Measurements from ENCODE around the gene FAM90A26.
"Not testable (repeated sequence)": the region's sequence is repeated elsewhere in the genome, so short reads cannot be mapped to it uniquely, and the experiment has no call there.

FAM90A26 gene

DNA sequence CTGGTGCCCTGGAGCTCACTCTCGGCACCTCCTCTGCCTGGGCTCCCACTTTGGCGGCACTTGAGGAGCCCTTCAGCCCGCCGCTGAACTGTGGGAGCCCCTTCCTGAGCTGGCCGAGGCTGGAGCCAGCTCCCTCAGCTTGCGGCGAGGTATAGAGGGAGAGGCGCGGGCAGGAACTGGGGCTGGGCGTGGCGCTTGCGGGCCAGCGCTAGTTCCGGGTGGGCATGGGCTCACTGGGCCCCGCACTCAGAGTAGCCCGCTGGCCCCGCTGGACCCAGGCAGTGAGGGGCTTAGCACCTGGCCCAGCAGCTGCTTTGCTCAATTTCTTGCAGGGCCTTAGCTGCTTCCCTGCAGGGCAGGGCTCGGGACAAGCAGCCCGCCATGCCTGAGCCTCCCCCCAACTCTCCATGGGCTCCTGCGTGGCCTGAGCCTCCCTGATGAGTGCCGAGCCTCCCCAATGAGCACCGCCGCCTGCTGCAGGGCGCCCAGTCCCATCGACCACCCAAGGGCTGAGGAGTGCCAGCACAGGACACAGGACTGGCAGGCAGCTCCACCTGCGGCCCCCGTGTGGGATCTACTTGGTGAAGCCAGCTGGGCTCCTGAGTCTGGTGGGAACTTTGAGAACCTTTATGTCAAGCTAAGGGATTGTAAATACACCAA lies 26.7 kb upstream of the FAM90A26 start:
- Histone ChIP-seq H3K27me3 (no peaks in the 10 kb centered on the region), H3K4me1 (no peaks in the 10 kb centered on the region), H3K36me3 (peaks cover 6% of the 10 kb centered on the region; the same call in 1 of the 2 replicates), H3K4me2 (no peak overlapping the region), H3K9me3 (no peaks in the 10 kb centered on the region), H4K20me1 (no peaks in the 10 kb centered on the region), H3K9ac (no peak overlapping the region), H3K4me3 (no peak overlapping the region), H3K27ac (no peak overlapping the region)
- TF ChIP-seq Cebpa-rat (IDR thresholded peaks at IDR 0.05), result no peak

- H3K9ac ChIP-seq, result no peak overlapping the region
- H3K9me3 ChIP-seq, result no peaks in the 10 kb centered on the region
These were observed 23.2 kb upstream of the FAM90A26 start for GRCh38 chr4:9146967-9147366.

DNA sequence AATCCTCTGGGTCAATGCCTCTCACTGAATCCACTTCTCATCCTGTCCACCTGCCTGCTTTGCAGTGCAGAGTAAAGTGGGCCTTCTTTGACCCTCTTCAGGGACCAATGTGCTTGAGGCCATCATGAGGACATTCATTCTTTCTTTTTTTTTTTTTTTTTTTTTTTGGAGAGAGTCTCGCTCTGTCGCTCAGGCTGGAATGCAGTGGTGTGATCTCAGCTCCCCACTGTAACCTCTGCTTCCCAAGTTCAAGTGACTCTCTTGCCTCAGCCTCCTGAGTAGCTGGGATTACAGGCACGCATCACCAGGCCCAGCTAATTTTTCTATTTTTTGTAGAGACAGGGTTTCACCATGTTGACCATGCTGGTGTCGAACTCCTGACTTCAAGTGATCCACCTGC lies 22.8 kb upstream of the FAM90A26 start:
- not testable (repeated sequence) for H3K36me3 ChIP-seq, H3K4me1 ChIP-seq, H3K4me3 ChIP-seq, H3K9ac ChIP-seq, H3K4me2 ChIP-seq, H3K27me3 ChIP-seq, H3K27ac ChIP-seq, H3K9me3 ChIP-seq, H4K20me1 ChIP-seq

More at GRCh38 chr4:9146967-9147366, 23.2 kb upstream of the FAM90A26 start:
- Histone ChIP-seq H3K4me3 (no peak overlapping the region), H3K4me2 (no peak overlapping the region), H4K20me1 (no peaks in the 10 kb centered on the region), H3K27me3 (no peaks in the 10 kb centered on the region), H3K36me3 (peaks cover 6% of the 10 kb centered on the region; the same call in 1 of the 2 replicates), H3K4me1 (no peaks in the 10 kb centered on the region), H3K27ac (no peak overlapping the region)
- no peak for TF ChIP-seq Cebpa-rat (IDR thresholded peaks at IDR 0.05)

DNA sequence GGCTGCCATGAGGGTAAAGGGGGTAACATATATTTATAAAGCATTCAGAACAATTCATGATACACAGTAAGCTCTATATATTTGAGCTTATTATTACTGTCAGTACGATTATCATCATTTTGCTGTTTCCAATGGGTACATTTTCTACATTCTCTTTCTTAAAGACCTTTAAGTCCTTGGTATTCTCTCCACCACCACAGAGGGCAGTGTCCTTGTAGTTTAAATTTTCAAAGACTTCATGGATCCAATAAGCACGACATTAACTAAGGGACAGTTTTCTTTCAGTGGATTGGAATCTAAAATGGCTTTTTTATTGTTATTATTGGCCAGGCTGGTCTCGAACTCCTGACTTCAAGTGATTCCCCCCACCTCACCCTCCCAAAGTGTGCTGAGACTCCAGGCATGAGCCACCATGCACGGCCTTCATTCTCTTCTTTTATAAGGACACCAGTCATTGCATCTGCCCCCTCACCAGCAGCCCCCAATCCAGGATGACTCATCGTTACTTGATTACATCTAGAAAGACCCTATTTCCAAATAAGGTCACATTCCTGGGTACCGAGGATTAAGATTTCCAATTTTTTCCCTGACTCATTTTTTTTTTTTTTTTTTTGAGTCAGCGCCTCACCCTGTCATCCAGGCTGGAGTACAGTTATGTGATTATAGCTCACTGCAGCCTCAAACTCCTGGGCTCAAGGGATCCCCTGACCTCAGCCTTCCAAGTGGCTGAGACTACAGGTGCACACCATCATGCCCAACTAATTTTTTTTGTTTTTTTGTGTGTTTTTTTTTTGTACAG lies 21.4 kb upstream of the FAM90A26 start:
- not testable (repeated sequence) for H3K9me3 ChIP-seq, H3K27me3 ChIP-seq, H3K9ac ChIP-seq, H3K4me3 ChIP-seq, H3K4me1 ChIP-seq, H3K36me3 ChIP-seq, H3K27ac ChIP-seq, H3K4me2 ChIP-seq, H4K20me1 ChIP-seq

DNA sequence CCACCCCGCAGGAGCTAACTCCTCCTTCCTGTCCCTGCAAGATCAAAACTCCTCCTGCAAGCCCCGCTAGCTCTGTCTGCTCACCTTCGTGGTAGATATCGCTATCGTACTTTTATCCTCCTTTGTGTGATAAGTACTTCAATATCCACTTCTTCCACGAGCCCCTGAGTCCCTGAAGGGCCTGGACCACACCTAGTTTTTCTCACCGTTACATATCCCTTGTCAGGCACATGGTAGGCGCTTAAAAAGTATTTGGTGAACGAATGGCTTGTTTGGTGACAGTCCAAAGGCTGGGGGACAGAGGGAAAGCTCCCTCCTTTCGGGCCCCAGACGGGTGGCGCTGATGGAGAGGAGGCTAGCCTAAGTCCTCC lies 18.4 kb upstream of the FAM90A26 start:
- H3K36me3 ChIP-seq, H3K4me1 ChIP-seq, H3K9me3 ChIP-seq, H3K27me3 ChIP-seq, H4K20me1 ChIP-seq: not testable (repeated sequence)
- H3K9ac ChIP-seq, result peak overlapping the region; percentile 80
- peak overlapping the region; percentile 80 for H3K4me3 ChIP-seq
- H3K27ac ChIP-seq, result peak overlapping the region; percentile 74
- H3K4me2 ChIP-seq, result peak overlapping the region; percentile 82

GRCh38 chr4:9152180-9153007 lies 17.8 kb upstream of the FAM90A26 start:
- H3K27me3 ChIP-seq, H3K4me1 ChIP-seq, H3K36me3 ChIP-seq, H4K20me1 ChIP-seq, H3K9me3 ChIP-seq: not testable (repeated sequence)
- Histone ChIP-seq H3K27ac (peak overlapping the region; percentile 89), H3K4me3 (peak overlapping the region; percentile 80), H3K9ac (peak overlapping the region; percentile 80), H3K4me2 (peak overlapping the region; percentile 82)

- H4K20me1 ChIP-seq, H3K27me3 ChIP-seq, H3K4me1 ChIP-seq, H3K36me3 ChIP-seq, H3K9me3 ChIP-seq: not testable (repeated sequence)
- Histone ChIP-seq H3K9ac (peak overlapping the region; percentile 88), H3K4me2 (peak overlapping the region; percentile 89), H3K27ac (peak overlapping the region; percentile 89), H3K4me3 (peak overlapping the region; percentile 80)
These were observed 17.1 kb upstream of the FAM90A26 start for GRCh38 chr4:9153008-9153570.

DNA sequence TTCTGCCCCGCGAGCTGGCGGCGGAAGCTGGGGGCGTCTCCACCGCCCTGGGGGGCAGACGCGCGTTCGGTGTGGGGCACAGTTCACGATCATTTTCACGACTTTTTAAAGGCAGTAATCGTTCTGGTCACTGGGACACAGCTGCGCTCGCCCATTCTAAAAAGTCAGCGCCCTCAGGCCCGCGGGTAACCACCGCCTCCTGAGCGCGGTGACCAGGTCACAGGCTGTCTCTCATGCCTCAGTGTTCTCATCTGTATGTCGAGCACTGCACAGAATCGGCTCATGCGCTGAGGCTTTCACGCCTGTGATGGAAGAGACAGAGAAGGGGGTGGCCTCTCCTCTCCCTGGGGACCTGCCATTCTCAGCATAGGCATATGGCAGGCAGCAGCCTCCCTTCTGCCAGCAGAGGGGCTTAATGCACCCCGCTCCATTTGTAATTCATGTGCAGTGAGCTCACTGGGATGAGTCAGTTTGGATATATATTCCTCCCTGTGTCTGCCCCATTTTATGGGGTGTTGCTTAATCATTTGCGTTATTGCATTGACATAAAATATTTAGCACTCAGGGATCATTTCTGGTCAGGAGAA lies 16.5 kb upstream of the FAM90A26 start:
- H4K20me1 ChIP-seq, H3K27me3 ChIP-seq, H3K36me3 ChIP-seq, H3K4me1 ChIP-seq, H3K9me3 ChIP-seq: not testable (repeated sequence)
- peak overlapping the region; percentile 88 for H3K9ac ChIP-seq
- H3K27ac ChIP-seq, result peak overlapping the region; percentile 89
- H3K4me3 ChIP-seq, result peak overlapping the region; percentile 80
- peak overlapping the region; percentile 89 for H3K4me2 ChIP-seq

DNA sequence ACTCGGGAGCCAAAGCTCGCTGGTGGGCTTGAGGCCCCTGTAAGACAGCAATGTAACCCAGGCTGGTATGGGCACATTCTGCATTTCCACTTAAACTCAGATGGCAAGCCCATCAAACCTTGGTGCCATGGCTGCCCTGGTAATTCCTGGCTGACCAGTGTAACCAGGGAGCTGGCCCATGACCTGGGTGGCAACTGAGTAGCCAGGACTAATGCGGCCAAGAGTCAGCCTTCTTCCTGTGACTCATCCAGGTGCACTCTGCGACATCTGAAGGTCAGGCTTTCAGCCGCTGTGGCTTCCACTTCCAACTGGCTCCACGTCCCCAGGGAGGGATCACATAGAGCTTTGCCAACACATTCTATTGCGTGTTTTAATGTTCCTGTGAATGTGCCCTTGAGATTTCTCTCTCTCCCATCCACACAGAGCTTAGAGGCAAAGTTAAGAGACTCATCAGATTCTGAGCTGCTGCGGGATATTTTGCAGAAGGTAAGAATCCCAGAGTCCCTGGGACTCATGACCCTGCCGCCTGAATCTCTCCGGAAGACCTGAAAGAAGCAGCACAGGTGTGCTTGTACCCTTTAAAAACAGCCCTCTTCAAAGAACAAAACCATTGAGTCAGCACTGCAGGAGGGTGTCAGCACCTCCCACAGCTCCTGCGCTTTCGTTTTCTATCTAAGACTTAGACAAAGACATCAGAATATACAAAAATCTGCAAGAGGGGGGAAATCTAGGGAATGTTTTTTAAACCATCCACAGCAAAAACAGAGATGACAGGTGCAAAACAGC lies 14.9 kb upstream of the FAM90A26 start:
- not testable (repeated sequence) for H3K9ac ChIP-seq, H3K36me3 ChIP-seq, H4K20me1 ChIP-seq, H3K4me1 ChIP-seq, H3K4me2 ChIP-seq, H3K4me3 ChIP-seq, H3K27ac ChIP-seq, H3K9me3 ChIP-seq, H3K27me3 ChIP-seq

DNA sequence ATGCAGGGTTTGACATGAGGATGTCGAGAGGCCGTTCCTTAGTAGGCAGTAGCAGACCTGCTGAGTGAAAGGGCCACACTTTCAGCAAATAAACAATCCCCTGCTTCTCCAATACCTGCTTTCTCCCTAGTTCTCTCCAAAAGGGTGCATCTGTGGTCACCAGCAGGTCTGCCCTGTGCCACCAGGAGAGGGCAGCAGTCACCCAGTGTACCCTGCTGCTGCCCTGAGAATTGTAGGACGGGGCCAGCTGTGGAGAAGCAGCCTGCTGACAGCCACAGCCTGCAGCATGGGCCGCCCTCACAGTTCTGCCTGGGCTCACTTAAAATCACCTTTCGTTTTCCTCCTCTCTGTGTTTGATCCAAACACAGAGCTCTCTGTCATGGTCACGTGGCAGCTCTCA lies 11.8 kb upstream of the FAM90A26 start:
- H3K9ac ChIP-seq, H3K4me1 ChIP-seq, H3K27me3 ChIP-seq, H3K9me3 ChIP-seq, H3K4me3 ChIP-seq, H3K27ac ChIP-seq, H3K4me2 ChIP-seq, H3K36me3 ChIP-seq, H4K20me1 ChIP-seq: not testable (repeated sequence)

- H3K9ac ChIP-seq, H3K4me1 ChIP-seq, H3K36me3 ChIP-seq, H3K27me3 ChIP-seq, H3K9me3 ChIP-seq, H3K4me2 ChIP-seq, H3K4me3 ChIP-seq, H4K20me1 ChIP-seq, H3K27ac ChIP-seq: not testable (repeated sequence)
These were observed 10.2 kb upstream of the FAM90A26 start for GRCh38 chr4:9160046-9160445.

GRCh38 chr4:9165990-9166389 lies 4.2 kb upstream of the FAM90A26 start:
- H3K4me1 ChIP-seq, H4K20me1 ChIP-seq, H3K36me3 ChIP-seq, H3K9ac ChIP-seq, H3K27ac ChIP-seq, H3K4me2 ChIP-seq, H3K9me3 ChIP-seq, H3K27me3 ChIP-seq, H3K4me3 ChIP-seq: not testable (repeated sequence)

- H3K4me2 ChIP-seq, H3K9me3 ChIP-seq, H3K9ac ChIP-seq, H3K27ac ChIP-seq, H3K36me3 ChIP-seq, H3K27me3 ChIP-seq, H3K4me1 ChIP-seq, H3K4me3 ChIP-seq, H4K20me1 ChIP-seq: not testable (repeated sequence)
These were observed 40.1 kb downstream of the FAM90A26 start, which contains the start of gene USP17L10 for GRCh38 chr4:9210357-9210756. Gene USP17L10, plus strand, starts transcription at chr4:9210657. Its CDS starts 0 bp downstream, at chr4:9210657.
